NCI-H2081 (cell line): Measurements from ENCODE around the gene PRKCE.
A peak's percentile ranks its signal among the peaks of the same experiment; 100 is the strongest.
"Not testable (repeated sequence)": the region's sequence is repeated elsewhere in the genome, so short reads cannot be mapped to it uniquely, and the experiment has no call there.

Experiments
- DNase-seq, 2 experiments: peaks; one replicate each; lab custom pipeline; 2025; lab: John Stamatoyannopoulos, UW

PRKCE gene

DNA sequence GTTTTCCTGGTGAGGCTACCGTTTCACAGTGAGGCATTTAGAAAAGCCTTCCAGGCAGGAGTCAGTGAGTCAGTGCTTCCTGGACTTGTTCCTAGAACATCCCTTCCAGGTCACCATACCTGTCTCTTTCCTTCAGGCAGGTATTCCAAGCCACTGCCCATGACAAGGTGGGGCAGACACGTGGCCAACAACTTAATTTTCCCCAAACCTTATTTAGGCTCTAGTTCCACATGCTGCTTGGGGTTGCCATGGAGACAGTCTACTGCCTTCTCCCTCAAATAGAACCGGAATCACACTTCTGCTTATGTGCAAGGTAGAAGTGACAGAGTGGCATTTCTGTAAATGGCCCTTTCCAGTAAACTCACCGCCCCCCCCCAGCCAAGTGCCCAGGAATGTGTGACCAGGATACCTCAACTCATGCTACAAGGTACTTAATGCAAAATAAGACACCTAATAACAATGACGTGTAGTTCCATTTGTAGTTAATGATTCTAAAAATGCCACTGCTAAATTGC is 258.3 kb downstream of the PRKCE start:
- no peak for DNase-seq

DNA sequence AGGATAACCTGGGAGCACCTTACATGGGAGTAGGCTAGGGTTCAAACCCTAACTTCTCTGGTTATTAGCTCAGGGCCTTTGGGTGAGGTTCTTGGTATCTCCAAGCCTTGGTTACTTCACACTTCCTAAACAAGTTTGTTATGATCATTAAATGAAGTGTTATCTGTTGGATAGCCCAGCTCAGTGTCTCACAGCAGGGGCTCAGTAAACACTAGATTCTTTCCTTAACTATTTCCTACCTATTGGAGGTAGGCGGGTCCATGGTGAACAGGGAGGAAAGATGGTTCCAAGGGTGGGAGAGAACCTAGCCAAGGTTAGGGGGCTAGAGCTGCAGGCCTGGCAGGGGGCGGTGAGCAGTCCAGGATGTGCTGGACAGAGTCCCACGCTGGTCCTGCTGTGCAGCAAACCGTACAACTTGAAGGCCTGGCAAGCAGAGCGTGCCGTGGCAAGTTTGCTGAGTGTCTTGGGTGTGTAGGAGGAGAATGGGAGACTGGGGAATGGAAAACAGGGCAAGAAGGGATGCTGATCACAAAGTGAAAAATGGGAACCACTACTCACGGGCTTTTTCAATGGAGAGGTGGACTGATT is 259.1 kb downstream of the PRKCE start:
- DNase-seq: no peak

DNA sequence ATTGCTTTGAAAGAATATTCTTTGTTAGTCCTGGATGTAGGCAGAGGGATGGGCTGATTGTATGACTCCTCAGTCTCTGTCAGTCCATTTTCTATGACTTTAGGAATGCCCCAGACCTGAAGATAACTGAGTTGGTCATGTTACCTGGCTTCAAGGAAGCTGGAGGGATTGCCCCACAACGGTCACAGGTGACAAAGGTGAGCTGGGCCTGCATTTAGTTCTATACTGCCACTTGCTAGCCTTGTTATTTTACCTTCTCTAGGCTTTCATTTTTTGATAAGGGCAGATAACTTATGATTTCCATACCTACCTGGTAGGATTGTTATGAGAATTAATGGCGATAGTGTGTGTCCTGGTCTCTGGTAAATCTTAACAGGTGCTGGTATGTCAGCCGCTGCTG is 260.1 kb downstream of the PRKCE start:
- no peak for DNase-seq

DNA sequence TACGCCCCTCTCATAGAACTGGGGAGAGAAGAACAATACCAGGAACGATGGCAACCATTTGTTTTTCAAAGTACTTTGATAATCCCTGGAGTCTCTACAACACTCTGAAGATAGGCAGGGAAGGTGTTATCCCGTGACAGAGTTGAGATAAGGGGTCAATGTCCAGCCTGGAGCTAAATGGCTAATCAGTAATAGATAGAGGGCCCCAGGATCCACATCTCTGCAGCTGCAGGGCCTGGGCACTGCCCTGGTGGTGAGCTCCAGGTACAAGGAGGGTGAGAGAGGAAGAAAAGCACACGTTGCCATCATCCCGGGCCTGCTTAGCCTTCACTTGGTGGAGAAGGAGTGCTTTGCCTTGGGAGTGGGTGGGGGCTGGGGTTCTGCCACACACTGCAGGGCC is 260.6 kb downstream of the PRKCE start:
- DNase-seq: no peak

DNA sequence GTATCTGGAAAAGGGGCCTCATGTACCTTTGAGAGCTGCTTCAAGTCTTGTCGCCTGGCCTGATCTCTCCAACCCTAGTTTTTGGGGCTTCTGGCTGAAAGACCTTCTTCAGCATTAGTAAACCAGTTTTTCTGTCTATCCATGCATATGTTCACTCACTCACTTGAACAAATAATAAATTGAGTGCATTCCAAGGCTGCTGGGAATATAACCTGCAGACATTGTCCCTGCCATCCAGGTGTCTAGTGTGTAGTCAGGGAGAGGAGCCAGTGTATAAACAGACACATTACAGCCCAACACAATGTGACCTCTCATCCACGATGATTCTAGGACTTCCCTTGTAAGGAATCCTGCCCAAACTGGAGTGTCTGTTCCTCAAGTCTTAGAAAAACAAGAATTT is 262.1 kb downstream of the PRKCE start:
- no peak for DNase-seq

DNA sequence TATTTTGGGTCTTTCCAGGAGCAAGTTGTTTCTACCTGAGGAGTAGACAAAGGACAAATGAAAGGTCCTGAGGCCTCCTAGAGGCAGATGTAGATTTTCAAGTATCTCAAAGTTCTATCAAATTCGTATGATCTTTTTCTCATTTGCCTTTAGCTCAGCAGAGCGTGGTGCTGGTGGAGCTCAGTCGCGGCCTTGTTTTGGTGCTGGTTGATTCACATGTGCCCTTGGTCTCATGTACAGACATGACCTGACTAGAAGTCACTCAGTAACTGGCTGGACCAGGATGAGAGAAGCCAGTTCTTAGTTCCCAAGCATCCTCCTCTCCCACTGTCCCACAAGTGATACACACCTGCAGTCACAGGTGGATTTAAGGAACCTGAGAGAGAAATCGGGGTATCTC is 264.0 kb downstream of the PRKCE start:
- no peak for DNase-seq

DNA sequence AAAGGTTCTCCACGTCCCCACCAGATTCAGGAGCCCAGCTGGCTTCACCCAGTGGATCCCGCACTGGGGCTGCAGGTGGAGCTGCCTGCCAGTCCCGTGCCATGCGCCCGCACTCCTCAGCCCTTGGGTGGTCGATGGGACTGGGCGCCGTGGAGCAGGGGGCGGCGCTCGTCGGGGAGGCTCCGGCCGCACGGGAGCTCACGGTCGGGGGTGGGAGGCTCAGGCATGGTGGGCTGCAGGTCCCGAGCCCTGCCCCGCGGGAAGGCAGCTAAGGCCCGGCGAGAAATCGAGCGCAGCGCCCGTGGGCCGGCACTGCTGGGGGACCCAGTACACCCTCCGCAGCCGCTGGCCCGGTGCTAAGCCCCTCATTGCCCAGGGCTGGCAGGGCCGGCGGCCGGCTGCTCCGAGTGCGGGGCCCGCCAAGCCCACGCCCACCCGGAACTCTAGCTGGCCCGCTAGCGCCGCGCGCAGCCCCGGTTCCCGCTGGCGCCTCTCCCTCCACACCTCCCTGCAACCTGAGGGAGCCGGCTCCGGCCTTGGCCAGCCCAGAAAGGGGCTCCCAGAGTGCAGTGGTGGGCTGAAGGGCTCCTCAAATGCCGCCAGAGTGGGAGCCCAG is 266.2 kb downstream of the PRKCE start:
- not testable (repeated sequence) for DNase-seq

DNA sequence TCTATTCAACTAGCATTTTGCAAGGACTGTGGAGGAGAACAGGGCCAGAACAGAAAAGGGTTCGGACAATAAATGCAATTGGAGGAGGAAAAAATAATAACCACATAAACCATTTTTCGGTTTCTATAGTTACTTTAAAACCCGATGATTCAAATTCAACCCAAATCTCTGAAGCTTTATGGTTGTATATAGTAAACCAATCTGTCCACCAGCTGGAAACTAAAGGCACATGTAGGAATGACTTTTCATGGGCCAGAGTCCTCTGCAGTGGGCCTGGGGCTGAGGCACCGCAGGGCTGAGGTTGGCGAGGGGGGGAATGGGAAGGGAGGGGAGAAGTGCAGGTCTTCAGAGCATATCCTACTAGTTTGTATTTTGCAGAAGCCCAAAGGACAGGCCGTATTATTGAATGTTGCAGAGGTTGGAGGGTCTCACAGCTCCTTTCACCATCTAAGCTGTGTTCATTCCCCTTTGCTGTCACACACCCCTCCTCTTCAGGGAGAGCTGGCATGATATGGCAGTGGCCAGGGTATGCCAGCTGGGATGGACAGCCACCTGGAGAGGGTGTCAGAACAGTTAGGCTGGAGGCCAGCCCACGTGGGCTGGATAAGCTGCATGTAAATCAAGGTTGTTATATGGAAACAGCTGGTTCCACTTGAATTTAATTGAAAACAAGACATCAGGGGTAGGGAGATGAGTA is 267.1 kb downstream of the PRKCE start:
- DNase-seq: peak; percentile 61 to 84

DNA sequence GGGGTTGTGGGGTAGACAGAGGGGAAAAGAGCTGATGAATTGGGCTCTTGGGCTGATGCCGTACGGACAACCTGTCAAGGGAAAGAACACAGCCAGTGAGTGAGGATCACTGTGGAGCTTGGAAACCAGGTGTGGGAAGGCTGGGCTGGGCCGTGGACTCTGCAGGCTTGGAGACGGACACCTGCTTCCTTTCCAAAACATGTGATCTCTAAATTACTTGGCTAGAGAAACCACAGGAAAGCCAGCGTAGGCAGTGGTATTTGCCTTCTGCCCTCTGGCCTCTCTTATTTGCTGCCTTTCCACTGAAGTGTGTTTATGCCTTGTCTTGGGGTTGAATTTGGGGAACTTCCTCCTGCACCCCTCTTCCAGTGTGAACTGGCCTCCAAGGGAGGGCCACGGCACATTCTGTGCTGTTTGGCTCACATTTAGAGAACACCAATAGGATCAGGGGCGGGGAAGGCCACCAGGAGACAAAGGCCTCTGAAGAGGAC is 267.7 kb downstream of the PRKCE start:
- DNase-seq: peak; percentile 61 to 84

DNA sequence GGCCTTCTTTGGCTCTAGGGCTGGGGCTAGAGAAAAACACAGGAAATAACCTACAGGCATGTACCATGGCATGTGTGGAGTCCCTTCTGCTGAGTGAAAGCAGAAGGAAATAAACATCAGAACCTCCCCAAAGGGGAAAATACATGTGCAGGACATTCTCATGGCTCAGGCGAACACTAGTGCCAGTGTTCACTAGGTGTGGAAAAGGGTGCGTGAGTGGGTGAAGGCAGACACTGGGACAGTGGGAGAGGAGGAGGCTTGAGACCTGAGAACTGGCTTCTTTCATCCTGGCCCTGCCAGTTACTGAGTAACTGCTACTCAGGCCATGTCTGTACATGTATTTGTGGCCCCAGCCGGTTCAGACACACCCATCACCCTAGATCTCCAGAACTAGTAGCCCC is 268.2 kb downstream of the PRKCE start:
- DNase-seq: no peak

DNA sequence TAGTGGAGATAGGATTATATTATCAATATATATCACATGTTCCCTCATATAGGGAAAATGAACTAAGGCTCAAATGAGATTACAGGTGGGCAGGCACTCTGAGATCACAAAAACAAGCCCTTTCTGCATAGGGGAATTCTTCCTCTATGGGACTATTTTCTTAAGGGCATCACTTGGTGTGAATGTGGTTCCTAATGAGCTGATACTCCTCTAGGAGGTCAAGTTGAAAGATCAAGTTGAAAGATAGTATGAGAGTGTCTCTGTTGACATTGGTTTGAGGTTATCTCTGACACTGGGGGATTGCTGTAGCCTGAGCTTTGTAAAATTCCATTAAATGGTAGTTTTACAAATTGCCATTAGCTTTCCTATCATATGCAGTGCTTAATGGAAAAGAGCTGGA is 270.4 kb downstream of the PRKCE start:
- DNase-seq: no peak

DNA sequence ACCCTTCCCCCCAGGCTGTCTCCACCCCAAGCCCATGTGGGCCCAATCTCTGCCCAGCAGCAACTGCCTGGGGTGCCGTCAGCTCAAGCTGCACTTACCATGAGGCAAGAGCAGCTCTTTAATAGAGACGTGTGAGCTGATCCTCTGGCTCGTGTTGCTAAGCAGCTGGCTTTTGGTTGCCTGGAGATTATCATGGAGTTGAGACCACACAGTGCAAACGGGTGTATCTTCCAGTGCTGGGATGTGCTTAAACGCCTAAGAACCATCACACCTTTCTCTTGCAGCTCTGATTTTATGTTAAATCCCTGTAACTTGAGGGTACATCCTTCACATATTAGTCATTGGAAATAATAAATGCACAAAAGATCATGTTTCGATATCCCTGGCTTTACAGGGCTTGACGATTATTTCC is 271.1 kb downstream of the PRKCE start:
- DNase-seq: peak; percentile 32 to 57

DNA sequence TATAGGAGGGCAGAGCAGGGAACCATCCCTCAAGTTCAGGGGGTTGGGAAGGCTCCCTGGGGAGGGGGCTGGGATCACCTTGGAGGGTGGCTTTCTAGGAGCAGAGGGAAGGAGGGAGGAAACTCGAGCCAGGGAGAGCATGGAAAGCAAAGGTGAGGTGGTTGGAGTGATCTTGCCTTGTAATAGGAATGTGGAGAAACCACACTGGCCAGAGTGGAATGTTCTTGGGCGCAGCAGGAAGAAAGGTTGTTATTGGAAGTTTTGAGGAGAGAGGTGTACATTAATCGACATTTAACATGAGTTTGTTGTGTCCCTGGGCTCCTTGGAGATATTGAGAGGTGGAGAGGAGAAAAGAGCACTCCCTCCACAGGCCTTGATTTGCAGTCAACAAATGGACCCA is 272.2 kb downstream of the PRKCE start:
- no peak for DNase-seq

DNA sequence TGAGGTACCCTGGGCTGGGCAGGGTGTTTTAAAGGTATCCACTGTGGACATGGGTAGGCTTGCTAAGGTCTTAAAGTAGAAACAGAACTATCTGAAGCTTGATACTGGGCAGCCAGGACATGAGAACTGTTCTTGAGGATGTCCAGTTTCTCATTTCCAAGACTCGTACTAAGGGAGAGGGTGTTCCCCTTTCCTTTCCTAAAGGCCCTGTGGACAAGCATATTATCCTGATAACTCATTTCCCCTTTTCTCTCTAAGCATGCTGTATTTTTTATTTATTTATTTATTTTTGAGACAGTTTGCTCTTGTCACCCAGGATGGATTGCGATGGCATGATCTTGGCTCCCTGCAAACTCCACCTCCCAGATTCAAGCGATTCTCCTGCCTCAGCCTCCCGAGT is 273.6 kb downstream of the PRKCE start:
- no peak for DNase-seq

DNA sequence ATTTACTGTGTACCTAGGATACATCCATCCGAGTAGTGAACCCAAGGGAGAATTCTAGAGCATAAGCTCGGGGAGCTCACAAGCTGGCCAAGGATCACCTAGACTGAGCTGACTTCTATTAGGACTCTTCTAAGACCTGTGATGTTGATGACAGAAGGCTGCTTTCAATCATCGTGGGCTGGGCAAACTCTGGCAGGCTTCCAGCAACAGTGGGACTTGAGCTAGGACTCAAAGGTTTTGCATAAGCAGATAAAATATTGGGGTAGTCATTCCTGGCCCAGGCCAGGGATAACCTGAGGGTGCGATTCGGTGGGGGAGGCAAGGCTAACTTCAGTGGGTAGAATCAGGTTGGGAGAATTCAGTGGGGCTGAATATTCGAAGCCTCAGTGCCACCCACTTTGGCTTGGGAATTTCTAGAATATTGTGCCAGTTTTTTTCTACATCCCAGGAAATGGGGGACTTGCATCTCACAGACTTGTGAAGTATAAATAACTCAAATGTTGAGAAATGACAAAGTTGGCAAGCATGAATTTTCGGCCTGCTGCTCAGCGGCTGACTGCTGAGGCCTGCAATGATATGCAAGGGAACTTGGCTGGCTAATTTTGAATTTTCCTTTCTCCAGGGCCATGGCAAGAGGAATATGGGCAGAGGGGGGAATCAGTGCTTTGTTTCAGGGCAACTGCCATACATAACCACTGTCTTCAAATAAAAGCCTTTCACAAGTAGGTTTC is 274.3 kb downstream of the PRKCE start:
- DNase-seq: no peak

DNA sequence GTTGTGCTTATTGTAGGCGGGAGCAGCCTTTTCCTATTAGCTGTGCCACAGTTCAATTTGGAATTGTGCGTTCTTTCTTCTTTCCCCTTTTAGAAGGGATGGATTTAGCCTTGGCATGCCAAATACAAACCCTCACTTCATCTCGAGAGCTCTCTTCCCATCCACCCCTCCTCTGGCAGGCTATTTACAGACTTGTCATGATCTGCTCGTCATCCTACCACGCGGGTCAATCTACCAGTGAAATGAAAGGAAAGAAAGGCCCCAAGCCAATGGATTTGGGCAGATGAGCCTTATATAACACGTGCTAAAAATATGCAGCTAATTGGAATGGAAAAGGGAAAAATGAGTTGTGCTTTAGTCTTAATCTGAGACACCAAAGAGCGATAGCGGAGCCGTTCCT is 277.5 kb downstream of the PRKCE start:
- no peak for DNase-seq

DNA sequence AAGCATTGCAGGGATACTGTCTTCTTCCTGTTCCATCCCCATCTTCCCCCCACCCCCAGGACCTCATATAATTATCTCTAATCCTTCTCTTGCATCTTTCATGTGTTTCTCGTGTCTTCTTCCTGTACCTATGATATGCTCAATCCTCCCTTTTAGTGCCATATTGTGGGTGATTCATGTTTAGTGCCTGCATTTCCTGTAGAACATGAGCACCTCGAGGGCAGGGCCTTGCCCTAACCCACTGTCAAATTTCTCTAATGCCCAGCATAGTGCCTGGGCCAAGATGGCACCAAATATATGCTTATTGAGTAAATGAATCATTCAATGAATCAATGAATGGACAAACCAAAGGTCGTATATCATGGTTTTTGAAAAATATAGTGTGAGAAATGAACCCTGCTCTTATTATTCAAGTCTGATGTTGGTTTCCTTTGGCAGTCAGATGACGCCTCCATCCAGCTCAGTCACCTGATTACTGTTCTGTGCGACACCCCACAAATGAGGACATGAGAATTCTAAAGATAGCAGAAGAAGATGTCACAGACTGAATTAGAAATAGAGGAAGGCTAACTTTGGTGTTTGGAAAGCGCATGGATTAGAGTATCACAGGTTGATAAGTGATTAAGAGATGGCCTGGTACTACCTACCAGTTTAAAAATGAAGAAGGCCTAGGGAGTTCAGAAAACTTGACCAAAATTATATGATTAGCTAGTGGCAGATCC is 278.4 kb downstream of the PRKCE start:
- DNase-seq: no peak

DNA sequence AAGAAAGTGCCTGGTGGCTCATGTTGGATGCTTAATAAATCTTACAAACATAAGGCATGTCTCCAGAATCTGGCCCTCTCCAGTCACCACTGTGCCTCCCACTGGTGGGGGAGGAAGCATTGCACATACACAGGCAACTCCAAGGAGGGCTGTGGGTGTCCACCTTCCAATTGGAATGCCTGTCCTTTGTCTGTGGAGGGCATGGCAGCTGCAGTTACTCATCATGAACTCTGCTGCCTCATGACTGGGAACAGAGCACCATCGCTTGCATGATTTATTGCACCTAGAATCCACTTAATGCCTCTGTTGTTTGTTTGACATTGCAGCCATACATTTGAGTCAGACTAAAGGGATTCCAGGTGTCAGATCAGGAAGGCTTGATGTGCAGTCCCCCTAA is 278.9 kb downstream of the PRKCE start:
- no peak for DNase-seq

DNA sequence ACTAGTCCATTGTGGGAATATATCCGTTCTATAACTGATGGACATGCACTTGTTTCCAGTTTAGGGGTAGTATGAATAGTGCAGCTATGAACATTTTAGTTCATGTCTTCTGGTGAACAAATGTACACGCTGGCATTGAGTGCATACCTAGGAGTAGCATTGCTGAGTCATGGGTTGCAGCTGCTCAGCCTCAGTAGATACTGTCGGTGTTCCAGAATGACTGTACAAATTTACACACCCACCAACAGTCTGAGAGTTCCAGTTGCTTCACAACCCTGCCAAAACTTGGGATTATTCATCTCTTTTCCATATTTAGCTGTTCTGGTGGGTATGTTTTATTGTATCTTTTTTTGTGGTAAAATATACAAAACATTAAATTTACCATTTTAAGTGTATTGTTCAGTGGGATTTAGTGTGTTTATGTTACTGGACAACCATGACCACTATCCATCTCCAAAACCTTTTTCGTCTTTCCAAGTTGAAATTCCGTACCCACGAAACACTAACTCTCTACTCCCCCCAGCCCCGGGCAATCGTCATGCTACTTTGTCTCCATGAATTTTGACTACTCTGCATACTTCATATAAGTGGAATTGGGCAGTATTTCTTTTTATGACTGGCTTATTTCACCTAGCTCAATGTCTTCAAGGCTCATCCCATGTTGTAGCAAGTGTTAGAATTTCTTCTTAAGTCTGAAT is 281.0 kb downstream of the PRKCE start:
- DNase-seq: no peak

DNA sequence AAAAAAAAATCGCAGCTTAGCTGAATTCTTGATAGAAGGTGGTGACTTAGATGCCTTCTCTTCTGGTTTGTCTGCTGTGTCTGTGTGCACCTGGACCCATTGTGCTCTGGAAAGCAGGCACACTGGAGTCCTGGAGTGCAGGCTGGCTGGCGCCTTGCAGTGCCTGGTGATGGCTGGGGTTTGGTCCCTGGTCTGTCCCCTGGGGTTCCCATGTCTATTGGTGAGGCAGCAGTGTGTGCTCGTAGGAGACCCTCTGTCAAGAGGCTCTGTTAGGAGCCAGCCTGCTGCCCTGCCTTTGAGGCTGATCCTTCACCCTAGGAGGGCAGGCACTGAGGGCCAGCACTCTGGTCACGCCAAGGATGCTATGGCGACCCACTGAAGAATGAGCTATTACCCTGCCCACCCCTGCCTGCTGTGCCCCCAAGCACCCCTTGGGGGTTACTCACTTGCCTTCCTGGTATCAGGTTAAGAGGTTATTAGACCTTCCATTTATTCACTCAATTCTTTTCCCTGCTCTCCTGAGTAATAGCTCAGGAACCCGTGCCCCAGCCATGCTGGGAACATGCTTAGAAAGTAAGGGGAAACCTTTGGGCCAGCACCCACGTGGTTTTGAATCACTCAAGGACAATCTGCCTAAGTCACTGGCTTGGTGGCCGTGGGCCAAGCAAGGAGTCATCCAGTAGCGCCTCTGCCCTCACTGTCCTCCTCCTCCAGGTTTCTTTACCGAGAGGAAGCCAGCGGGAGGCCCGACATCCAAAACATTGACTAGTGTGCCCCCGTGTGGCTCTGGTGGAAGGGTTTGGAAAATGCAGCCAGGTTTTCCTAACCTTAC is 284.5 kb downstream of the PRKCE start:
- DNase-seq: peak; percentile 85 to 87
